ENCODE measurements around the gene TPRN. TPM values are rescaled to one million over a fixed set of nuclear protein-coding genes. Genes with fewer than 3 reads are reported as not detected.
"Not testable (repeated sequence)": the region's sequence is repeated elsewhere in the genome, so short reads cannot be mapped to it uniquely, and the experiment has no call there.

The TPRN gene
- total and polyA plus RNA-seq, 9 of the 15 experiments (the other 6 are each of a cell fraction or from before 2014, with no cell fraction given): 0.31 to 31.9 (median 4.4) TPM

DNA sequence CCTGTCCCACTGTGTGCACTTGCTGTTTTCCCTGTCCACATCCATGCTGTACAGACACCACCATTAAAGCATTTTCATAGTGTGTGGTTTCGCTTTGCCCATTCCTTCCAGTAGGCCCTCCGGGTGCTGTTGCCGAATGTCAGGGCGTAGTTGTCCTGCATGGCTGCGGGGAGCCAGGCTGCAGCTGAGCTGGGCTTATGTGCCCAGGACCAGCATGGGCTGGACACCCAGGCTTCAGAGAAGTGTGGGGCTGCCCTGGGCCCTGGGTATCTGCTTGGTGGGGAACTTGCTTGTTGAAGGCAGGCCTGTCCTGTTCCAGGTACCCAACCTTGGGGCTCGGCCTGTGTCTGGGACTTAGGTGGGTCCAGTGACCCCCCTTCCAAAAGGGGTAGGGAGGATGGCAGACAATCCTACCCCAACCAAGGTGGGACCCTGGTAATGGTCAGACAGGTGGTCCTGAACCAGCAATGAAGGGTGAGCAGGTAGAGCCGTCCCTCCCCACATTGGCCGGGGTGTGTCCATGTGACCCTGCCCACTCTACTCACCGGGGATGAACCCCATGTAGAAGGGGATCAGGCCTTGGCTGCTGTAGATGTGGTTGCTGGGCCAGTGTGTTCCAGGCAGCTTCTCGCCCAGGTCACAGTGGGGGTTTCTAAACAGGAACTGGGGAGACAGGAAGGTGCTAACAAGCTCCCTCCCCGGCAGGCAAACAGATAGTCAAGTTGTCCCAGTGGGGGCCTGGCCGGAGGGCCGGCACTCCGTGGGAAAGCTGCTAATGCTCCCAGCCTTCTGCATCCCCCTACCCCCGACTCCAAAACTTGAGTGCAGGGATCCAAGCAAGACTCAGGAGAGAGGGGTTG lies 43.3 kb upstream of the TPRN start (continued):
- TF ChIP-seq ZFP36 (IDR thresholded peaks at IDR 0.05; ENCODE audit: low read depth, low read length, partially characterized antibody) (no peak), ZZZ3 (IDR thresholded peaks at IDR 0.05) (no peak), MYNN (IDR thresholded peaks at IDR 0.05) (peak; percentile 39; the same call in 1 of the 2 replicates), MYNN (CRISPR knock-in tag; IDR thresholded peaks at IDR 0.05) (no peak), TSC22D4 (tag; IDR thresholded peaks at IDR 0.05) (no peak), ZNF512 (tag; IDR thresholded peaks at IDR 0.05) (no peak), SREBF2 (CRISPR knock-in tag; IDR thresholded peaks at IDR 0.05) (no peak)

DNA sequence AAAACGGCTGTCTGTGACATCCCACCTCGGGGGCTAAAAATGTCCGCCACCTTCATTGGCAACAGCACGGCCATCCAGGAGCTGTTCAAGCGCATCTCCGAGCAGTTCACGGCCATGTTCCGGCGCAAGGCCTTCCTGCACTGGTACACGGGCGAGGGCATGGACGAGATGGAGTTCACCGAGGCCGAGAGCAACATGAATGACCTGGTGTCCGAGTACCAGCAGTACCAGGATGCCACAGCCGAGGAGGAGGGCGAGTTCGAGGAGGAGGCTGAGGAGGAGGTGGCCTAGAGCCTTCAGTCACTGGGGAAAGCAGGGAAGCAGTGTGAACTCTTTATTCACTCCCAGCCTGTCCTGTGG lies 42.7 kb upstream of the TPRN start:
- in situ Hi-C loops (cut with MboI) (loop anchor here (25.0 kb wide), 1 partner anchor 456 kb away; the partner anchor contains the start of genes CCDC183 and TMEM141), intact Hi-C loops (cut with micrococcal nuclease) (loop anchor here (5.0 to 10.0 kb wide), 2 partner anchors 59 to 458 kb away; partner anchors contain the start of gene NRARP)
- H3K27ac ChIP-seq (ENCODE audit: extremely low read depth, low read depth, low read length); H3K27me3 ChIP-seq (ENCODE audit: control insufficient read depth in 2 of 2, insufficient read depth in 2 of 2, low read length in 2 of 2); DNase-seq (ENCODE audit: extremely low read depth in 1 of 4, low spot score in 3 of 4); H3K9me1 ChIP-seq (ENCODE audit: control insufficient read depth, insufficient read depth, low read length); H3K9me3 ChIP-seq (replicated peaks; ENCODE audit: control insufficient read depth, insufficient read depth, low read depth, low read length); H3K4me3 ChIP-seq; H2AFZ ChIP-seq (ENCODE audit: low read depth, low read length); ATAC-seq; CTCF ChIA-PET (ENCODE audit: low intra/inter-chr PET ratio): not testable (repeated sequence)
- Histone ChIP-seq H3K79me2 (ENCODE audit: control insufficient read depth, insufficient read depth, low read length) (peaks cover 53% of the 10 kb centered on the region), H3K4me1 (replicated peaks in 1 of 2; ENCODE audit: control insufficient read depth in 2 of 2, insufficient read depth in 2 of 2, low read length in 2 of 2) (peaks cover 24 to 85% of the 10 kb centered on the region in 2 experiments; a peak in 4 of 5 replicates), H3K36me3 (ENCODE audit: control insufficient read depth, insufficient read depth, low read length) (peaks cover 30% of the 10 kb centered on the region), H3K4me2 (ENCODE audit: insufficient read depth, low read length) (peak overlapping the region; percentile 47), H3K9ac (ENCODE audit: insufficient read depth in 1 of 2, low read depth in 2 of 2, low read length in 2 of 2) (peak overlapping the region in 1 of 2 experiments; percentile 100; a peak in 2 of 4 replicates), H4K20me1 (replicated peaks; ENCODE audit: control insufficient read depth, insufficient read depth, low read length) (peaks cover 30% of the 10 kb centered on the region)
- POLR2A ChIA-PET: interaction anchor here (0.6 to 6.5 kb wide), 19 partner anchors 11 to 869 kb away, joined by 3 to 221 read pairs (median 4); partner anchors contain the start of genes ANAPC2, CARD9, EXD3 and NELFB
- peak; percentile 29 for FAIRE-seq
- BruUV-seq (replicated peaks): TSS peak; percentile 71
- 89% methylated on average over 9 of the region's 18 CpGs for WGBS (ENCODE audit: insufficient coverage, low coverage, missing lambda C conversion rate)
- TF ChIP-seq PHF8 (IDR thresholded peaks at IDR 0.05; ENCODE audit: borderline replicate concordance, low read length) (peak; percentile 11; the same call in 1 of the 2 replicates), POLR2AphosphoS5 (IDR thresholded peaks at IDR 0.05; ENCODE audit: control insufficient read depth, insufficient read depth, low read depth, low read length) (0 out of 2 replicates have a peak, but pooled peaks have one; percentile 5), POLR2G (IDR thresholded peaks at IDR 0.05; ENCODE audit: low read depth, low read length) (peak; percentile 79), RBFOX2 (IDR thresholded peaks at IDR 0.05; ENCODE audit: low read depth, low read length) (peak; percentile 76), ZFX (CRISPR knock-in tag; IDR thresholded peaks at IDR 0.05) (peak; percentile 43), FIP1L1 (IDR thresholded peaks at IDR 0.05; ENCODE audit: low read depth, low read length, poor library complexity, severe bottlenecking) (peak; percentile 39)
- TF ChIP-seq, protein P1, sequence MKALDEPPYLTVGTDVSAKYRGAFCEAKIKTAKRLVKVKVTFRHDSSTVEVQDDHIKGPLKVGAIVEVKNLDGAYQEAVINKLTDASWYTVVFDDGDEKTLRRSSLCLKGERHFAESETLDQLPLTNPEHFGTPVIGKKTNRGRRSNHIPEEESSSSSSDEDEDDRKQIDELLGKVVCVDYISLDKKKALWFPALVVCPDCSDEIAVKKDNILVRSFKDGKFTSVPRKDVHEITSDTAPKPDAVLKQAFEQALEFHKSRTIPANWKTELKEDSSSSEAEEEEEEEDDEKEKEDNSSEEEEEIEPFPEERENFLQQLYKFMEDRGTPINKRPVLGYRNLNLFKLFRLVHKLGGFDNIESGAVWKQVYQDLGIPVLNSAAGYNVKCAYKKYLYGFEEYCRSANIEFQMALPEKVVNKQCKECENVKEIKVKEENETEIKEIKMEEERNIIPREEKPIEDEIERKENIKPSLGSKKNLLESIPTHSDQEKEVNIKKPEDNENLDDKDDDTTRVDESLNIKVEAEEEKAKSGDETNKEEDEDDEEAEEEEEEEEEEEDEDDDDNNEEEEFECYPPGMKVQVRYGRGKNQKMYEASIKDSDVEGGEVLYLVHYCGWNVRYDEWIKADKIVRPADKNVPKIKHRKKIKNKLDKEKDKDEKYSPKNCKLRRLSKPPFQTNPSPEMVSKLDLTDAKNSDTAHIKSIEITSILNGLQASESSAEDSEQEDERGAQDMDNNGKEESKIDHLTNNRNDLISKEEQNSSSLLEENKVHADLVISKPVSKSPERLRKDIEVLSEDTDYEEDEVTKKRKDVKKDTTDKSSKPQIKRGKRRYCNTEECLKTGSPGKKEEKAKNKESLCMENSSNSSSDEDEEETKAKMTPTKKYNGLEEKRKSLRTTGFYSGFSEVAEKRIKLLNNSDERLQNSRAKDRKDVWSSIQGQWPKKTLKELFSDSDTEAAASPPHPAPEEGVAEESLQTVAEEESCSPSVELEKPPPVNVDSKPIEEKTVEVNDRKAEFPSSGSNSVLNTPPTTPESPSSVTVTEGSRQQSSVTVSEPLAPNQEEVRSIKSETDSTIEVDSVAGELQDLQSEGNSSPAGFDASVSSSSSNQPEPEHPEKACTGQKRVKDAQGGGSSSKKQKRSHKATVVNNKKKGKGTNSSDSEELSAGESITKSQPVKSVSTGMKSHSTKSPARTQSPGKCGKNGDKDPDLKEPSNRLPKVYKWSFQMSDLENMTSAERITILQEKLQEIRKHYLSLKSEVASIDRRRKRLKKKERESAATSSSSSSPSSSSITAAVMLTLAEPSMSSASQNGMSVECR (CRISPR knock-in tag; IDR thresholded peaks at IDR 0.05): peak; percentile 38; the same call in 1 of the 2 replicates
